ENCODE results near the gene PCNT.

- no peak for TF ChIP-seq CTCF (IDR thresholded peaks at IDR 0.05)
- TF ChIP-seq POLR2A (IDR thresholded peaks at IDR 0.05): no peak
Measured at GRCh38 chr21:46346296-46347202, 22.6 kb downstream of the PCNT start.
